ENCODE results near the gene PAFAH1B1.

DNA sequence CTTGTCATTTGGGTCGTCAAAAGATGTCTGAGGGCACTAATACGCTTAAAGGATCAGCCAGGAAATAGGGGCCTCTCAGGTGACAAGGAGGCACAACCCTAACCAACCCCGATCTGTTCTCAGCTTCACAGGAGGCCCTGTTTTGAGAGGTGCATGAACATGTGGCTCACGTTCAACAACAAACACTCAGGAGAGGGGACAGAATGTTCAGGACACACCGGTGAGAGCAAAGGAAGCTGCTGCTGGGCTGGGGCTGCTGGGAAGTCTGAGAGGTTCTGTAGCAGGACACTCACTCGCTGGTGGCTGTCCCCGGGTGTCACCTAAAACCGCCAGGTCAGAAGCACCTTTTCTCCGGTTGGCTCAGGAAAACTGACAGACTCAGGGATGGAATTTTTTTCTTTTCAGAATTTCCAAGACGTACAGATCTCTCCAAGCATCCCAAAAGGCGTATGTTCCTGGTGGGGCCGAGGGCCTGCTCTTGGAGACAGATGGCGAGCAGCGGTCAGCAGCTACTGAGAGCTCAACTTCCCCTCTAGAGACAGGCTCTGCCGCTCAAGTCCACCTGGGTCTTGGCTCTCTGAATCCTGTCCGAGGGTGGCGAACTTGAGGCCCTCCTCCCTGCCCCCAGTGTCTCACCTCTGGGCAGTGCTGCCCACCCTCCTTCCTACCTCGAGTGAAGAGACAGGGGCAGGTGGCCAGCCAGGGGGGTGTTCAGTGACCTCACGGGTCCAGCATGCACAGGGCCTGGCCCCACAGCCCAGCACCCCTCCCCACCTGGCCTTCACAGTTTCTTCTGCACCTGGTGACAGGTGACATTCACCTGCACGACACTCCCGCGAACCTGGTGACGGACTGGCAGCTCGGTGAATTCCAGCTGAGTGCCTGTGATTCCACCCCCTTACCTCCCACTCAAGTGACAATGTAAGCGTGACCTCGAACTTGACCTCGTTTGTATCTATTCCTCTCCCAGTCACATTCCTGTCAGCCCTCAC is 95.2 kb downstream of the PAFAH1B1 start:
- TF ChIP-seq RFX5 (IDR thresholded peaks at IDR 0.05) = no peak
- TF ChIP-seq, protein P1, sequence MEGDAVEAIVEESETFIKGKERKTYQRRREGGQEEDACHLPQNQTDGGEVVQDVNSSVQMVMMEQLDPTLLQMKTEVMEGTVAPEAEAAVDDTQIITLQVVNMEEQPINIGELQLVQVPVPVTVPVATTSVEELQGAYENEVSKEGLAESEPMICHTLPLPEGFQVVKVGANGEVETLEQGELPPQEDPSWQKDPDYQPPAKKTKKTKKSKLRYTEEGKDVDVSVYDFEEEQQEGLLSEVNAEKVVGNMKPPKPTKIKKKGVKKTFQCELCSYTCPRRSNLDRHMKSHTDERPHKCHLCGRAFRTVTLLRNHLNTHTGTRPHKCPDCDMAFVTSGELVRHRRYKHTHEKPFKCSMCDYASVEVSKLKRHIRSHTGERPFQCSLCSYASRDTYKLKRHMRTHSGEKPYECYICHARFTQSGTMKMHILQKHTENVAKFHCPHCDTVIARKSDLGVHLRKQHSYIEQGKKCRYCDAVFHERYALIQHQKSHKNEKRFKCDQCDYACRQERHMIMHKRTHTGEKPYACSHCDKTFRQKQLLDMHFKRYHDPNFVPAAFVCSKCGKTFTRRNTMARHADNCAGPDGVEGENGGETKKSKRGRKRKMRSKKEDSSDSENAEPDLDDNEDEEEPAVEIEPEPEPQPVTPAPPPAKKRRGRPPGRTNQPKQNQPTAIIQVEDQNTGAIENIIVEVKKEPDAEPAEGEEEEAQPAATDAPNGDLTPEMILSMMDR (IDR thresholded peaks at IDR 0.05) = no peak
- no peak for TF ChIP-seq POLR2A (IDR thresholded peaks at IDR 0.05; ENCODE audit: low read length)
- TF ChIP-seq JUN (IDR thresholded peaks at IDR 0.05) = no peak
